ENCODE data around the gene HMGA1.
"Not testable (repeated sequence)": the region's sequence is repeated elsewhere in the genome, so short reads cannot be mapped to it uniquely, and the experiment has no call there.

Gene HMGA1

GRCh38 chr6:34240329-34241248 lies 3.9 kb downstream of the HMGA1 start:
- DNase-seq (ENCODE audit: low read depth) = no peak

GRCh38 chr6:34241351-34242215 lies 4.9 kb downstream of the HMGA1 start:
- no peak for DNase-seq (ENCODE audit: low read depth)

- no peak for DNase-seq (ENCODE audit: low read depth)
Measured at GRCh38 chr6:34242252-34243130, 5.8 kb downstream of the HMGA1 start.

GRCh38 chr6:34243131-34243771 lies 6.6 kb downstream of the HMGA1 start:
- peak; percentile 41 for DNase-seq (ENCODE audit: low read depth)

- DNase-seq (ENCODE audit: low read depth) = peak; percentile 91
Measured at GRCh38 chr6:34243901-34244884, 7.5 kb downstream of the HMGA1 start.

GRCh38 chr6:34245032-34245760 lies 8.5 kb downstream of the HMGA1 start:
- DNase-seq (ENCODE audit: low read depth) = not testable (repeated sequence)

- DNase-seq (ENCODE audit: low read depth) = not testable (repeated sequence)
Measured at GRCh38 chr6:34245761-34246140, 9.1 kb downstream of the HMGA1 start.

- DNase-seq (ENCODE audit: low read depth) = no peak
Measured at GRCh38 chr6:34246249-34246562, 9.5 kb downstream of the HMGA1 start.

GRCh38 chr6:34246563-34247391 lies 10.1 kb downstream of the HMGA1 start:
- no peak for DNase-seq (ENCODE audit: low read depth)

GRCh38 chr6:34247481-34248197 lies 11.0 kb downstream of the HMGA1 start:
- DNase-seq (ENCODE audit: low read depth) = no peak

- DNase-seq (ENCODE audit: low read depth) = peak; percentile 49
Measured at GRCh38 chr6:34248198-34248726, 11.6 kb downstream of the HMGA1 start.

GRCh38 chr6:34248727-34249468 lies 12.2 kb downstream of the HMGA1 start, which contains the start of gene SMIM29:
SMIM29 (minus strand) TSS chr6:34249006; CDS start chr6:34247791, 1,215 bp downstream.
- peak; percentile 89 for DNase-seq (ENCODE audit: low read depth)

- DNase-seq (ENCODE audit: low read depth) = no peak
Measured at GRCh38 chr6:34249469-34250261, 13.0 kb downstream of the HMGA1 start.

GRCh38 chr6:34252395-34252794 lies 15.7 kb downstream of the HMGA1 start:
- not testable (repeated sequence) for DNase-seq (ENCODE audit: low read depth)

- no peak for DNase-seq (ENCODE audit: low read depth)
Measured at GRCh38 chr6:34259529-34260069, 22.9 kb downstream of the HMGA1 start.
